Testis (tissue), 3 donors: ENCODE data around the gene NEK4. TPM values are rescaled to one million over a fixed set of nuclear protein-coding genes. Genes with fewer than 3 reads are reported as not detected.
A peak's percentile ranks its signal among the peaks of the same experiment; 100 is the strongest.

ENCODE experiments used
- DNase-seq: peaks from one replicate; pipeline ENCODE4 v3.0.0-alpha.2; 2019
- H3K27ac ChIP-seq, 2 donors: fragments of 200-600 bp; sonication (generic); one replicate each; pipeline ENCODE4 v1.5.1; 2019
- H3K27me3 ChIP-seq: fragments of 200-600 bp; sonication (generic); one replicate; pipeline ENCODE4 v1.5.1; 2019
- H3K36me3 ChIP-seq: fragments of 200-600 bp; sonication (generic); one replicate; pipeline ENCODE4 v1.5.1; 2017; ENCODE audit warnings: low read depth; ENCODE audit errors: missing control alignments
- H3K4me1 ChIP-seq: fragments of 200-600 bp; sonication (generic); one replicate; pipeline ENCODE4 v1.5.1; 2019
- H3K4me3 ChIP-seq, 2 donors: fragments of 200-600 bp; sonication (generic); one replicate each; pipeline ENCODE4 v1.5.1; 2017 to 2019
- H3K9me3 ChIP-seq: fragments of 200-600 bp; sonication (generic); one replicate; pipeline ENCODE4 v1.5.1; 2017
- CTCF ChIP-seq, 3 experiments: fragments of 450-650 bp in 2 of 3; fragments of 200-600 bp in 1 of 3; sonication (generic) in 1 of 3; IDR thresholded peaks; one replicate each; pipeline ENCODE4 v1.5.1; 2016 to 2019; ENCODE audit warnings: antibody characterized with exemption in 3 of 3, mild to moderate bottlenecking in 2 of 3, moderate library complexity in 1 of 3
- POLR2A ChIP-seq: fragments of 450-650 bp; IDR thresholded peaks from one replicate; pipeline ENCODE4 v1.6.1; 2017; ENCODE audit warnings: antibody characterized with exemption, mild to moderate bottlenecking, moderate library complexity
- WGBS, 2 donors: methylation state at CpG; one replicate each; pipeline ENCODE4 v1.1.5; 2018; 5-methylcytosine and 5-hydroxymethylcytosine counted together
- intact Hi-C: fragments of 100-400 bp; cut with DNase I; formaldehyde crosslinking; loops from one replicate; pipeline ENCODE4 v1.15.1; 2023; ENCODE audit warnings: low total_unique reads
- polyA plus RNA-seq: library from polyadenylated mRNA; stranded (reverse); fragments of 350-450 nt; fragmentation: Illumina TruSeq; extraction: RNeasy Lipid Tissue Mini Kit (QIAGEN cat#74804); gene quantifications from one replicate; pipeline ENCODE4 v1.2.3, GENCODE V29; 2014; ENCODE audit warnings: low read depth, low replicate concordance; ENCODE audit not compliant: insufficient read depth
- total RNA-seq, 2 donors: library from RNA; depleted of rRNA; stranded (reverse); fragments of >200 nt; gene quantifications; one replicate each; pipeline ENCODE4 v1.2.3, GENCODE V29; 2016

NEK4 gene
- total and polyA plus RNA-seq, 3 donors from 2014 or later = 66.6 to 114 (median 70.2) TPM

- no peak for DNase-seq
- no peaks in the 10 kb centered on the region for H3K9me3 ChIP-seq
- no peaks in the 10 kb centered on the region for H3K36me3 ChIP-seq
- intact Hi-C loops = no loop called here
- no peak overlapping the region for H3K27ac ChIP-seq
- H3K4me3 ChIP-seq = no peak overlapping the region
- 89 to 93% methylated on average over 3 of the region's 3 CpGs for WGBS, 2 donors
- peaks cover 8% of the 10 kb centered on the region for H3K4me1 ChIP-seq
- TF ChIP-seq CTCF (IDR thresholded peaks at IDR 0.05) = no peak
- TF ChIP-seq POLR2A = no peak
- no peaks in the 10 kb centered on the region for H3K27me3 ChIP-seq
Measured at GRCh38 chr3:52752045-52752660, 18.6 kb downstream of the NEK4 start.

GRCh38 chr3:52743721-52744120 is 27.0 kb downstream of the NEK4 start:
- DNase-seq = no peak
- intact Hi-C loops = no loop called here
- Histone ChIP-seq H3K4me3 (no peak overlapping the region), H3K27ac (no peak overlapping the region), H3K27me3 (no peaks in the 10 kb centered on the region), H3K4me1 (no peaks in the 10 kb centered on the region), H3K36me3 (no peaks in the 10 kb centered on the region), H3K9me3 (no peaks in the 10 kb centered on the region)
- WGBS, 2 donors = 86 to 91% methylated on average over 2 of the region's 2 CpGs
- TF ChIP-seq CTCF (IDR thresholded peaks at IDR 0.05) (no peak), POLR2A (no peak)

GRCh38 chr3:52743152-52743551 is 27.6 kb downstream of the NEK4 start:
- WGBS, 2 donors = 86 to 91% methylated on average over 5 of the region's 5 CpGs
- Histone ChIP-seq H3K36me3 (no peaks in the 10 kb centered on the region), H3K4me3 (no peak overlapping the region), H3K4me1 (no peaks in the 10 kb centered on the region), H3K9me3 (no peaks in the 10 kb centered on the region), H3K27me3 (no peaks in the 10 kb centered on the region), H3K27ac (no peak overlapping the region)
- intact Hi-C loops = no loop called here
- TF ChIP-seq CTCF (IDR thresholded peaks at IDR 0.05) = no peak
- no peak for TF ChIP-seq POLR2A
- DNase-seq = no peak

GRCh38 chr3:52742418-52743041 is 28.2 kb downstream of the NEK4 start:
- DNase-seq = no peak
- Histone ChIP-seq H3K4me3 (no peak overlapping the region), H3K9me3 (no peaks in the 10 kb centered on the region), H3K27me3 (no peaks in the 10 kb centered on the region), H3K36me3 (no peaks in the 10 kb centered on the region), H3K27ac (no peak overlapping the region), H3K4me1 (no peaks in the 10 kb centered on the region)
- TF ChIP-seq CTCF (IDR thresholded peaks at IDR 0.05) (peak; percentile 21 to 50 (median 43)), POLR2A (no peak)
- 86 to 91% methylated on average over 3 of the region's 3 CpGs for WGBS, 2 donors
- intact Hi-C loops = no loop called here

GRCh38 chr3:52739730-52740129 is 31.0 kb downstream of the NEK4 start:
- DNase-seq = no peak
- TF ChIP-seq CTCF (IDR thresholded peaks at IDR 0.05) (no peak), POLR2A (no peak)
- H3K27ac ChIP-seq = no peak overlapping the region
- WGBS, 2 donors = 68 to 71% methylated on average over 1 of the region's 1 CpG
- intact Hi-C loops = no loop called here
- no peaks in the 10 kb centered on the region for H3K9me3 ChIP-seq
- no peaks in the 10 kb centered on the region for H3K27me3 ChIP-seq
- no peaks in the 10 kb centered on the region for H3K36me3 ChIP-seq
- no peak overlapping the region for H3K4me3 ChIP-seq
- H3K4me1 ChIP-seq = no peaks in the 10 kb centered on the region
